ENCODE results near the gene ZCCHC12. TPM values are rescaled to one million over a fixed set of nuclear protein-coding genes. Genes with fewer than 3 reads are reported as not detected.
A peak's percentile ranks its signal among the peaks of the same experiment; 100 is the strongest.
"Not testable (repeated sequence)": the region's sequence is repeated elsewhere in the genome, so short reads cannot be mapped to it uniquely, and the experiment has no call there.

The ZCCHC12 gene
- total RNA-seq, 1 donor: not detected

DNA sequence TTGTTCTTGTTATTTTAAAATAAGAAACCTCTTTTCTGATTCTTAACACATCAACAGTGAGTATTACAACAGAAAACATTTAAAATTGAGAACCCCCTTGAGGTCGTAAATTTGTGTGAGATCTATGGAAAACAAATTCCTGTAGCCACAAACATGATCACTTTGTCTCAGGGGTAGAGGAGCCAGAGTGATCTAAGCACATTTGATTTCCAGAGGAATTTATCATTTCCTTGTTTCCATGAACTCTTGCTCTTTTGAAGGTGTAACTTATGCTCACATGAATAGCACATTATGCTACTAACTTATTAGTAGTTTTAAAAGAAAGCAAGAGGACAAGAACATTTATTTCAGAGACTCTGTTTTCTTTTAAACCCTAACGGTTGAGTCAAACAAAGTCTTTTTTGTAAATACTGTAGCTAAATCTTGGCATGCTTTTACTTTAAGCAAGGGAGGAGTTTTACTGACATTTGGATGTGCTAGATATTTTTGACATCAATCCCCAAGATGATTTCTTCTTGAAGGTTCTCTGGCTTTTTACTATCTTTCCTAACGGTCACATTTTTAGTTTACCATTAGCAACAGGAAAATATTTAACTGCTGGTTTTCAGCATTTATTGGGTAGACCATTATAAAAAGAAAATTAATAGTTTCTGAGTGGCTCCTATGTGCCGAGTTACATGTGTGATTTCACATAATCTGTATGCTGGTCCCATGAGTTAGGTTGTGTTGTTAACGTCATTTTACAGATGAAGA, 27.9 kb upstream of the ZCCHC12 start:
- no peak overlapping the region for H3K27ac ChIP-seq (ENCODE audit: low read depth, low read length)
- no peaks in the 10 kb centered on the region for H3K79me2 ChIP-seq (ENCODE audit: insufficient read depth, low read length)
- no peaks in the 10 kb centered on the region for H3K9me3 ChIP-seq (ENCODE audit: low read depth, low read length)
- no peak overlapping the region for H3K4me3 ChIP-seq (ENCODE audit: insufficient read depth, low read length)
- TF ChIP-seq, protein P1, sequence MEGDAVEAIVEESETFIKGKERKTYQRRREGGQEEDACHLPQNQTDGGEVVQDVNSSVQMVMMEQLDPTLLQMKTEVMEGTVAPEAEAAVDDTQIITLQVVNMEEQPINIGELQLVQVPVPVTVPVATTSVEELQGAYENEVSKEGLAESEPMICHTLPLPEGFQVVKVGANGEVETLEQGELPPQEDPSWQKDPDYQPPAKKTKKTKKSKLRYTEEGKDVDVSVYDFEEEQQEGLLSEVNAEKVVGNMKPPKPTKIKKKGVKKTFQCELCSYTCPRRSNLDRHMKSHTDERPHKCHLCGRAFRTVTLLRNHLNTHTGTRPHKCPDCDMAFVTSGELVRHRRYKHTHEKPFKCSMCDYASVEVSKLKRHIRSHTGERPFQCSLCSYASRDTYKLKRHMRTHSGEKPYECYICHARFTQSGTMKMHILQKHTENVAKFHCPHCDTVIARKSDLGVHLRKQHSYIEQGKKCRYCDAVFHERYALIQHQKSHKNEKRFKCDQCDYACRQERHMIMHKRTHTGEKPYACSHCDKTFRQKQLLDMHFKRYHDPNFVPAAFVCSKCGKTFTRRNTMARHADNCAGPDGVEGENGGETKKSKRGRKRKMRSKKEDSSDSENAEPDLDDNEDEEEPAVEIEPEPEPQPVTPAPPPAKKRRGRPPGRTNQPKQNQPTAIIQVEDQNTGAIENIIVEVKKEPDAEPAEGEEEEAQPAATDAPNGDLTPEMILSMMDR (IDR thresholded peaks at IDR 0.05; ENCODE audit: extremely low read depth, low read depth, low read length): no peak
- peak; percentile 82 for DNase-seq (ENCODE audit: insufficient read length, low spot score, missing footprints)
- H4K20me1 ChIP-seq (ENCODE audit: insufficient read depth, low read length): no peaks in the 10 kb centered on the region
- H3K4me1 ChIP-seq (ENCODE audit: insufficient read depth, low read length): no peaks in the 10 kb centered on the region
- H3K4me2 ChIP-seq (ENCODE audit: insufficient read depth, low read length): no peak overlapping the region
- no peak overlapping the region for H2AFZ ChIP-seq (ENCODE audit: low read length)
- no peaks in the 10 kb centered on the region for H3K27me3 ChIP-seq (ENCODE audit: insufficient read depth, low read length)
- no peaks in the 10 kb centered on the region for H3K36me3 ChIP-seq (ENCODE audit: insufficient read depth, low read length)

DNA sequence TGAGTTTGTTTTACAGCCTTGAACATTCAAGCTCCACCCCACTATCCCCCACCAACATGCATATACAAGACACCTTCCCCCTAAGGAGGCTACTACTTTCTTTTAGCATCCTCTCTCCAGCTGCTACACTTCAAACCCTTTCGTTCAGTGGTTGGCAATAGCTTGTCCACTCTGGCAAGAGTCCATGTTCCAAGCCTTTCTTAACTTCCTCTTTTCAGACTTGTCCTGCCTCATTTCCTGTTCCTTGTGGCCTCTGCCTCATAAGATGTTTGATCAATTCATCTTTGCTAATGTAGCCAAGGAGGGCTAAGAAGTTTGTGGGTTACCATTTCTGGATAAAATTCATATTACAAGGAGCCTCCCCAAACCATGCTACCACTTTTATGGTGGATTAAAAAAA, 20.8 kb upstream of the ZCCHC12 start:
- no peaks in the 10 kb centered on the region for H3K4me1 ChIP-seq (ENCODE audit: insufficient read depth, low read length)
- TF ChIP-seq, protein P1 (IDR thresholded peaks at IDR 0.05; ENCODE audit: extremely low read depth, low read depth, low read length): no peak
- no peaks in the 10 kb centered on the region for H3K36me3 ChIP-seq (ENCODE audit: insufficient read depth, low read length)
- no peaks in the 10 kb centered on the region for H3K27me3 ChIP-seq (ENCODE audit: insufficient read depth, low read length)
- no peak for DNase-seq (ENCODE audit: insufficient read length, low spot score, missing footprints)
- peak overlapping the region; percentile 6 for H2AFZ ChIP-seq (ENCODE audit: low read length)
- no peaks in the 10 kb centered on the region for H3K79me2 ChIP-seq (ENCODE audit: insufficient read depth, low read length)
- no peaks in the 10 kb centered on the region for H3K9me3 ChIP-seq (ENCODE audit: low read depth, low read length)
- no peak overlapping the region for H3K27ac ChIP-seq (ENCODE audit: low read depth, low read length)
- no peak overlapping the region for H3K4me2 ChIP-seq (ENCODE audit: insufficient read depth, low read length)
- H4K20me1 ChIP-seq (ENCODE audit: insufficient read depth, low read length): no peaks in the 10 kb centered on the region
- no peak overlapping the region for H3K4me3 ChIP-seq (ENCODE audit: insufficient read depth, low read length)

DNA sequence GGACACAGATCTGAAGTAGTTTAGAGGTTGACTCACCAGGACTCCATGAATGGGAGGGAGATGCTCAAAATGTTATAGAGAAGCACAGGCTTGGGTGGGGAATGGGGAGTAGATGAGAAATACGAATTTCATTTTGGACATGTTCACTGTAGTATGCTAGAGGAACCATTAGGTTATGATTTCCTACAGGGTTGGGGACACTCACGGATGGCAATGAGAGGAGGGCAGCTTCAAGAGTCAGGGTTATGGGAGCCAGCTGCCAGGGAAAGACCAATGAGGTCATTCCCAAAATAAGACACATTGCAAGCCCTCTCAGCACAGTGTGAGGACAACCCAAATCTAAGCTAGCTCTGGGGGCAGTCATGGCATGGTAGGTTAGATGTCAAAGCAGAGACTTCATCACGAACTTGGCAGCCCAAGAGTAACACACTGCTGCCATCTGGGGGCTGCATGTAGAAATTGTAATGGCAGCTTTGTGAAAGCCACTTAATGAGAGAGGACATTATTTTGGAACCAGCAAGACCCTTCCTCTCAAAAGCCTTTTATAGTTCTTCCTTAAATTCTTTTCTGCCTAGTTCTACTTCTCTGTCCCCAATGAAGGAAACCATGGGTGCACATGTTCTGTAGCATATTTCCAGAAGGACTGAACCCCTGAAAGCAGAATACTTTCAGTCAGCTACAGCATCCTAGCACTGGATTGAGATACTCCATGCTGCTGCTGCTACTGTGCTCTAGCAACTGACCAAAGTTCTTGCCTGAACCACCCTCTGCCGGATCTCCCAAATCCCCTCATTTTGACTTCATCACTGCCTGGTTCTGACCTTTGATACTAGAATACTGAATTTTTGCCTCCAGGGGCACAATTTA, 16.2 kb upstream of the ZCCHC12 start:
- H4K20me1 ChIP-seq (ENCODE audit: insufficient read depth, low read length): no peaks in the 10 kb centered on the region
- no peaks in the 10 kb centered on the region for H3K9me3 ChIP-seq (ENCODE audit: low read depth, low read length)
- no peak overlapping the region for H3K4me2 ChIP-seq (ENCODE audit: insufficient read depth, low read length)
- DNase-seq (ENCODE audit: insufficient read length, low spot score, missing footprints): no peak
- H3K36me3 ChIP-seq (ENCODE audit: insufficient read depth, low read length): no peaks in the 10 kb centered on the region
- no peak overlapping the region for H2AFZ ChIP-seq (ENCODE audit: low read length)
- TF ChIP-seq, protein P1 (IDR thresholded peaks at IDR 0.05; ENCODE audit: extremely low read depth, low read depth, low read length): peak; percentile 70
- no peaks in the 10 kb centered on the region for H3K4me1 ChIP-seq (ENCODE audit: insufficient read depth, low read length)
- no peak overlapping the region for H3K4me3 ChIP-seq (ENCODE audit: insufficient read depth, low read length)
- H3K27ac ChIP-seq (ENCODE audit: low read depth, low read length): no peak overlapping the region
- no peaks in the 10 kb centered on the region for H3K27me3 ChIP-seq (ENCODE audit: insufficient read depth, low read length)
- no peaks in the 10 kb centered on the region for H3K79me2 ChIP-seq (ENCODE audit: insufficient read depth, low read length)

DNA sequence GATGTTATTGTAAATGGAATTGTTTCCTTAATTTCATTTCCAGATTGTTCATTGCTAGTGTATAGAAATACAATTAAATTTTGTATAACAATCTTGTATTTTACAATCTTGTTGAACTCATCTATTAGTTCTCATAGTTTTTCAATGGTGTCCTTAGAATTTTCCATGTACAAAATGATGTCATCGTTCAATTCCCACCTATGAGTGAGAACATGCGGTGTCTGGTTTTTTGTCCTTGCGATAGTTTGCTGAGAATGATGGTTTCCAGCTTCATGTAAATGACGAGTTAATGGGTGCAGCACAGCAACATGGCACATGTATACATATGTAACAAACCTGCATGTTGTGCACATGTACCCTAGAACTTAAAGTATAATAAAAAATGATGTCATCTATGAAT, 6.4 kb upstream of the ZCCHC12 start:
- H4K20me1 ChIP-seq (ENCODE audit: insufficient read depth, low read length); H3K4me2 ChIP-seq (ENCODE audit: insufficient read depth, low read length); H3K4me3 ChIP-seq (ENCODE audit: insufficient read depth, low read length); DNase-seq (ENCODE audit: insufficient read length, low spot score, missing footprints); H3K9me3 ChIP-seq (ENCODE audit: low read depth, low read length); H3K27ac ChIP-seq (ENCODE audit: low read depth, low read length); H3K27me3 ChIP-seq (ENCODE audit: insufficient read depth, low read length); H3K36me3 ChIP-seq (ENCODE audit: insufficient read depth, low read length); H3K79me2 ChIP-seq (ENCODE audit: insufficient read depth, low read length); H2AFZ ChIP-seq (ENCODE audit: low read length); H3K4me1 ChIP-seq (ENCODE audit: insufficient read depth, low read length): not testable (repeated sequence)
